HTERT RPE-1 (cell line): Measurements from ENCODE around the gene WDFY4.

Experiments
- in situ Hi-C: fragments of 300-500 bp; cut with MboI; formaldehyde crosslinking; loops from 4 replicates; pipeline ENCODE4 v1.14.3; 2020; ENCODE audit warnings: low sequenced_read_pairs

Gene WDFY4

GRCh38 chr10:48740015-48740707 is 55.5 kb downstream of the WDFY4 start:
- in situ Hi-C loops = no loop called here

DNA sequence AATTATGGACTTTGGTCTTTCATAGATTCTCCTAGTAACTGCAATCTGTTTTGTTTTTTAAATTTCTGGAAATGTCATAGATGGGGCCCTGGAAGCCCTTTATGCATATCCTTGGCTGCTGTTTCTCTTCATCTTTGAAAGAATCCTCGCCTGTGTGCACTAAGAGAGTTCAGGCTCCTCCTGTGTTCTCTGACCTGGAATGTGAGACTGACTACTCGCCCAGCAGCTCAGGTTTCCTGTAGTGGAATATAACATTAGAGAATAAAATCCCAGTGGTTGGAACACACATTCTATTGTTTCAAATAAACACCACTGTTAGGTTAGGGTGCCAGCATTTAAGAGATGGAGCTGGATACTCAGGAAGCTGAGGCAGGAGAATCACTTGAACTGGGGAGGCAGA is 56.3 kb downstream of the WDFY4 start:
- in situ Hi-C loops = no loop called here

- in situ Hi-C loops = no loop called here
Measured at GRCh38 chr10:48742891-48743860, 58.5 kb downstream of the WDFY4 start.

GRCh38 chr10:48744587-48744986 is 59.9 kb downstream of the WDFY4 start:
- in situ Hi-C loops = no loop called here

DNA sequence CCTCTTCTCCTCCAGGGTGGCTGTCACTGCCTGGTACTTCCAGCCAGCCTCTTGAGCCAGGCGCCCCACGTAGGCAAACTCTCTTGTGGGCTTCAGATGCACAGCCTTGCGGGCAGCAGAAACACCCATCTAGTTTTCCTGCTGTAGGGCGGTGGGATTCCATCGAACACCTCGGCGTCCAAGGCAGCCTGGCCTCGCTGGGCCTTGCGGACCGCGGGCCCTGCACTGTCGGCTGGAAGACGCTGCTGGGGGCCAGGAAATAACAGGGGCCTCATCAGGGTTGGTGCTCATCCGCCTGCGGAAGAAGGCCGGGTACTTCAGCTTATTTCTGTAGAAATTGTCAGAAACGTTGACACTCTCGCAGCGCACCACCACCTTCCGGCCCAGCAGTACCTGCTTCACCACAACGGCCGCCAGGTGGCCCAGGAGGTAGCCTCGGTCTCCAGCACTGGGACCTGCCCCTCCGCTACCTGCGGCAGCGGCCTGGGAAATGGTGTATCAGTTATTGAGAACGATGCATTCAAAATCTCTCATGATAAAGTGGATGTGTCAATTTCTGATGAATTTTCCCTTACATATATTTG is 61.1 kb downstream of the WDFY4 start:
- in situ Hi-C loops = no loop called here

GRCh38 chr10:48748573-48748972 is 63.9 kb downstream of the WDFY4 start:
- in situ Hi-C loops = no loop called here

DNA sequence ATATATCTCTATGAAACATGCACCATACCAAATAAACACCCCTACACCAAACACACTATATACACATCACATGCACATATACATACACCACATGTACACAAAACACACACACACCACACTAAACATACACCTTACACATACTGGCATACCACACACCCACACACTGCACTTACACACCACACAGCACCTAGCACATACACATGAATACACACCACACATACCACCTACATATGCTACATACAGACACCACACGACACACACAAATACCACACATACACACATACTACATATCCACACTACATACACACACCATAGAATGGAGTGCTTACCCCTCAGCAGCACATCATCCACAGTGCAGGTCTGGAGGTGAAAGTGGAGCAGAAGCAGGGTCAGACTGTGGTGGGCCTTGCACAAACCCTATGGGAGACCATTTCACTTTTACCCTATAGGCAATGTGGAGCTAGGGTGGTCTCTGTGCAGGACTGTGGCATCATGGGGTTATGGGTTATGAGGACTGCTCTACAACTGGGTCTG is 64.6 kb downstream of the WDFY4 start:
- in situ Hi-C loops = no loop called here

DNA sequence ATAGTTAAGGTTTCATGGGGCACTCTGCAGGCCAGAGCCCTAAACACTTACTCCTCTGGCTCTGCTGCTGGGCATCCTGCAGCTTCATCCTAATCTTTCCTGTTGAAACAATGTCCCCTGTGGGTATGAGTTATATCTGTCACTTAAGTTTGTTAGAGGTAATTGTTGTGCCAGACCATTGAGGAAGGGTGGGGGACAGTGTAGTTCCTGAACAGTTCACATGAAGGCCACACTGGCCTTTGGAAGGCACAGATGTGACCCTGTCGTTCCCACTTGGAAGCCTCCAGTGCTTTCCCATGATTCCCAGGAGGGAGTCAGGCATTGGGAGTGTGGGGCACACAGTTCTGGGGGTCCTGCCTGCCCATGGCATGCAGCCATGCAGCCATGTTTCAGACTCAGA is 65.3 kb downstream of the WDFY4 start:
- in situ Hi-C loops = no loop called here

GRCh38 chr10:48750991-48751390 is 66.3 kb downstream of the WDFY4 start:
- in situ Hi-C loops = no loop called here

DNA sequence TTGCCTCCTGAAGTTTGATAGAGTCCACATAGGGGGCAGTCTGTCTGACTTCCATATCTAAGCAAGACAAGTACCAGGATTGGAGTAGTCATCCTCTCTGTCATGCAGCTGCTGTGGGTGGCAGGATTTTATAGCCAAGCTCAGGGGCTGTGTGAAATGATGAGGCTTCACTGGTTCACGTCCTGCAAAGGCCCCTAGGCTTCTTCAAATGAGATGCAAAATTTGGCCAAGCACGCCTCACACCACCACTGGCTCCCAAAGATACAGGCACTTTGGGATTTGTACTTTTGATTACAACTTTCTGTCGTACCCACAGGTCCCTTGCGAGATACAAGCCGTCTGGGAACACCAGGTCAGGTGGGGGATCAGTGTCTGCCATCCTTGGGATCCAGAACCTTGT is 67.1 kb downstream of the WDFY4 start:
- in situ Hi-C loops = no loop called here

DNA sequence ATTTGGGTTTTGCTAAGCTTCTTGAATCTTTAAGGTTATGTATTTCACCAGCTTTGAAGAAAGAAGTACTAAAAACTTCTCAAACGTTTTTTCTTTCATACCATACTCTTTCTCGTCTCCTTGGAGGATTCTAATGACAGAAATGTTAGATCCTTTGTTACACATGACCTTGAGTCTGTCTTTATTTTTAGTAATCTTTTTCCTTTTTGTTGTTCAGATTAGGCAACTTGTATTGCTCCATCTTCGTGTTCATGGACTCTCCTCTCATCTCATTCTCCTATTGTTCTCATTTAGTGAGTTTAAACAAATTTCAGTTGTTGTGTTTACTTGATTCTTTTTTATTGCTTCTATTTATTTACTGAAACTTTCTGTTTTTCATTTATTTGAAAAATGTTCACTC is 73.7 kb downstream of the WDFY4 start:
- in situ Hi-C loops = no loop called here

DNA sequence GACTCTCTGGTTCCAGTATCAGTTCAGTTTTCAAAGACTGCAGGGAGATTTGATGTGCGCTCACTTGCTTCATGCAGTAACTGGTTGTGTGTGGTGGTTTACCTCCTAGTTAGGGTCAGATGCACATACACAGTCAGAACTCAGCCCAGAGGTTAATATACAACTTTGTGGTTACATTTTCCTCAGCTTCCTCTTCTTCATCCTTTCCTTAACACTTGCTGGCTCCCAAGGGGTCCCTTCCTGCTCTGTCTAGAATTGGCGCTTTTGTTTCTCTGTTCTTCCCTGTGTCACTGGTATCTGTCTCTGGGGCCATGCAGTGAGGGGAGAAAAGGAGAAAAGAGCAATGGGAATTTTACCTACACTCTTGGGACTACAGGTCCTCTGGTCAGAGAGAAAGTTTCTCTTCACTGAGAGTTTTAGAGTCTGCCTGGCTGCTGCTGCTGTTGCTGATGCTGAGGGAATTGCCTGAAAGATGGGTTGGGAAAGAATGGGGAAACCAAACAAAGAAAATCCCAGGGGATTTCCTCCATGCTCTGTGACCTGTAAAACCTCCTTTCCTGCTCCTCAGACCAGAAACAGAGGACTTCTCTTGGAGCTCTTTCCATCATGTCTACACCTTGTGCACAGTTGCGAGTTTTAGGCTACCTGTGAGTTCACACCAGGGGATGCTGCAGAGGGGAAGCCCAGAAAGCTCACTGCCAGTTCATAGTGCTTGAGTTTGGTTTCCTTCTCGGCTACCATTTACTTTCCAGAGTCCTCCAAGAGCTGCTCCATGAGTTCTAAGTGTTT is 74.6 kb downstream of the WDFY4 start:
- in situ Hi-C loops = no loop called here

DNA sequence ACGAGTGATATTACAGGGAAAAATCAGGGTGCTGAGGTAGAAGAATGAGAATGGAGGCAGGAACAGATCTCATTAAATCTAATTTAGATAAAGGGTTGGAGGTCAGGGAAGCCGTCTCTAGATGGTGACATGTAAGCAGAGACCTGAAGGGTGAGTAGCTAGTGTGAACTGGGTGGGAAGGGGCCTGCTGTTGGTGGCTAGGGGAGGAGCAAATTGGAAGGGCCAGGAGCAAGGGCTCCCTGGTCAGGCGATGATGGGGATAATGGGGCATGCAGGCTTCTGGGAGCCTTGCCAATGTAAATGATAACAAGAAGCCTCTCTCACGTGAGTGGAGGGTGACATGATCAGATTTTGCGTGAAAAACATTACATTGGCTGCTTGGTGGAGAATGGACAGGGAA is 76.3 kb downstream of the WDFY4 start:
- in situ Hi-C loops = no loop called here

DNA sequence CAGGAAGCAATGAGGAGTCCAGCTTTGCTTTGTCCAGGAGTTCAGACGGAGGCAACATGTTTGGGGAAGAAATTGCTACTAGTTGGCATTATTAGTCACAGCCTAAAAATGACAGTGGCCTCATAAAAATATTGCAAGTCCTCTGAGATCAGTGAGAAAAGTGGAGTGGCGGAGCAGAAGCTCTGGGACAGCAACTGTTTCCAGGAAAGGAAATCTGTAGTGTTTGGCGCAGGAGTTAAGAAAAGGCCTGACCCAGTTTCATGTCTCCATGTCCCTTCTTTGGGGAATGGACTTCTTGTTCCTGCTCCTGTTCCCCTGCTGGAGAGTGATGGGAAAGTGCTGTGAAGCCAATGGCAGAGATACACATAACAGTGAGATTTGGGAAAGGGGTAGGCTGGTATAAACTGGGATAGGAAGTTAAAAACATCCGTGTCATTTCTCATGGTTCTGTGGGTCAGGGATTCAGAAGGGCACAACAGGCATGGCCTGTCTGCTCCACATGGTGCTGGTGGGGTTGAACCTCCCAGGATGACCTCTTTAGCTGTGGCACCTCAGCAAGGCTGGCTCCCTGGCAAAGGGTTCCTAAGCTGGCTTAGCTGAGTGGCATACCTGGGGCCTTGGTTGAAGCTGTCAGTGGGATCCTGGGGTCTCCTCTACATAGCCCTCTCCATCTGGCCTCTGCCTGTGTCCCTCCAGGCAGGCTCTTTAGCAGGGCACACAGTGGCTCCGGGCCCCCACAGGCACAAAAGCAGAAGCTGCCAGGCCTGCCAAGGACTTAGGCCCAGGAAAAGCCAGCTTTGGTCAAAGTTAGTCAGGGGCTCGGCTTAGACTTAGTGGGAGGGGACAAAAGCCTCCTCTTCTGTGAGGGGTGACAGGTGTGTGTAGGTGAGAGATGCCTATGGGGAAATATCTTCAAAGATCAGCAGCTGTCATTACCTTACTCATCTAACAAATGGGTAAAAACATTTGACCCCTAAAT is 77.7 kb downstream of the WDFY4 start:
- in situ Hi-C loops = no loop called here

GRCh38 chr10:48763403-48763965 is 78.8 kb downstream of the WDFY4 start:
- in situ Hi-C loops = no loop called here

GRCh38 chr10:48764486-48764885 is 79.8 kb downstream of the WDFY4 start:
- in situ Hi-C loops = no loop called here

DNA sequence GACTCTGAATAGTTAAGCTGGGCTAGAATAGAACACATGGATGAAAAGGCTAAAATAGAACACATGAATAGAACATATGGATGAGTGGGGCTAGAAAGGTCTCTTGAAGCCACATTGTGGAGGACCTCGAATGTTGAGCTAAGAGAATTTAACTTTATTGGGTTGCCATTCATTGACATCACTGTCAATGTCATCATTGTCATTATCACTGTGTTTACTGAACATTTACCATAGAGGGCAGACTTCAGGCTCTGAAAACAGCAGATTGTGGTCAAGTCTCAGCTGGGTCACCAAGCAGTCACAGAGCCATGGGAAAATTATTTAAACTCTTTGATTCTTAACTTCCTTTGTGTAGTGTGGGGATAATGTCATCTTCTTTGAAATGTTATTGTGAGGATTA is 80.4 kb downstream of the WDFY4 start:
- in situ Hi-C loops = no loop called here

DNA sequence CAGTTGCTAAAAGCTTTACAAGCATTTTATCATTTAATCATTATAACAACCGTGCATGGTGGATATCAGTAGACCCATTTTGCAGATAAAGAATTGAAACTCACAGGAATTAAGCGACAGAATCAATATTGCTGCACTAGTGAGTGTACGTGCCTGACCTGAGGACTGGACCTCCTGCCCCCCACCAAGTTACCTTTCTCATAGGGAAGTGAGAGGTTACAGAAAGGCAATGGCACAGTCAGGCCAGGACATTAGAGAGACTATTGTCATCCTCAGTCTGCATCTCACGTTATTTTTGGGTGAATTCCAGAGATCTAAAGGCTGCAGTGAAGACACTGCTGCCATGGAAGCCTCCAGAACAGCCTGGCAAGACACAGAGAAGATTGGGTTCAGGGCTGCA is 80.9 kb downstream of the WDFY4 start:
- in situ Hi-C loops = no loop called here
